IMR-90 (cell line): ENCODE results near the gene BTBD9. TPM values are rescaled to one million over a fixed set of nuclear protein-coding genes. Genes with fewer than 3 reads are reported as not detected.

ENCODE experiments used
- ATAC-seq: fragments of 200-7000 bp; cut with Tn5 transposase; 2 replicates; pipeline ENCODE4 v1.9.1; 2020; ENCODE audit warnings: low read depth, mild to moderate bottlenecking, moderate library complexity
- BruUV-seq: library from RNA; stranded (reverse); fragments of 400-500 nt; replicated peaks from 2 replicates; lab custom pipeline; 2021; lab: Mats Ljungman, UMichigan
- CTCF ChIA-PET: fragments of 300-600 bp; formaldehyde crosslinking; extraction: SDS; loops from one replicate; lab custom pipeline; 2021; ENCODE audit warnings: antibody characterized with exemption; lab: Yijun Ruan, JAX
- POLR2A ChIA-PET: fragments of 300-600 bp; sonication (Branson Sonifier 250); formaldehyde crosslinking; loops from one replicate; lab custom pipeline; 2022; ENCODE audit warnings: antibody characterized with exemption; ENCODE audit not compliant: unreplicated experiment; lab: Charles Lee
- DNase-seq: peaks from one replicate; pipeline ENCODE4 v3.0.0; 2013
- H2AFZ ChIP-seq: replicated peaks from 2 replicates; pipeline ENCODE3; 2013; ENCODE audit warnings: low read length, mild to moderate bottlenecking; ENCODE audit not compliant: poor library complexity
- H2AK5ac ChIP-seq: 2 replicates; pipeline ENCODE4 v1.6.1; 2013; ENCODE audit warnings: low read depth, low read length, inconsistent platforms
- H2AK9ac ChIP-seq: replicated peaks from 2 replicates; pipeline ENCODE3; 2013; ENCODE audit warnings: mild to moderate bottlenecking, low read depth, low read length, moderate library complexity; ENCODE audit not compliant: poor library complexity
- H2BK120ac ChIP-seq: 2 replicates; pipeline ENCODE4 v1.6.1; 2013; ENCODE audit warnings: low read depth, low read length, inconsistent platforms
- H2BK15ac ChIP-seq: 3 replicates; pipeline ENCODE4 v1.6.1; 2013; ENCODE audit warnings: low read depth, low read length, inconsistent platforms
- H2BK20ac ChIP-seq: 2 replicates; pipeline ENCODE4 v1.6.1; 2013; ENCODE audit warnings: low read depth, mild to moderate bottlenecking, inconsistent platforms, low read length, moderate library complexity
- H2BK5ac ChIP-seq: 2 replicates; pipeline ENCODE4 v1.6.1; 2013; ENCODE audit warnings: mild to moderate bottlenecking, low read depth, low read length, inconsistent platforms; ENCODE audit not compliant: poor library complexity, severe bottlenecking
- H3K14ac ChIP-seq: replicated peaks from 2 replicates; pipeline ENCODE4 v1.6.1; 2013; ENCODE audit warnings: low read depth, low read length, inconsistent platforms
- H3K18ac ChIP-seq: 2 replicates; pipeline ENCODE4 v1.6.1; 2013; ENCODE audit warnings: low read depth, low read length, control low read depth
- H3K23ac ChIP-seq: 2 replicates; pipeline ENCODE4 v1.6.1; 2013; ENCODE audit warnings: low read depth, low read length, inconsistent platforms
- H3K27ac ChIP-seq: 2 replicates; pipeline ENCODE4 v1.5.1; 2013; ENCODE audit warnings: mild to moderate bottlenecking, control low read depth, low read length; ENCODE audit not compliant: insufficient read depth
- H3K27me3 ChIP-seq: 2 replicates; pipeline ENCODE4 v1.6.1; 2013; ENCODE audit warnings: low read length; ENCODE audit not compliant: control insufficient read depth, insufficient read depth
- H3K36me3 ChIP-seq: 2 replicates; pipeline ENCODE4 v1.6.1; 2013; ENCODE audit warnings: low read length, mixed read lengths; ENCODE audit not compliant: control insufficient read depth, insufficient read depth
- H3K4ac ChIP-seq: 2 replicates; pipeline ENCODE4 v1.6.1; 2013; ENCODE audit warnings: low read depth, low read length, inconsistent platforms
- H3K4me1 ChIP-seq: 2 replicates; pipeline ENCODE4 v1.6.1; 2013; ENCODE audit warnings: low read length, mixed read lengths; ENCODE audit not compliant: control insufficient read depth, insufficient read depth
- H3K4me2 ChIP-seq: 2 replicates; pipeline ENCODE4 v1.6.1; 2013; ENCODE audit warnings: low read depth, mild to moderate bottlenecking, control low read depth, low read length, moderate library complexity
- H3K4me3 ChIP-seq: 2 replicates; pipeline ENCODE4 v1.5.1; 2013; ENCODE audit warnings: low read depth, mild to moderate bottlenecking, control low read depth, low read length, moderate library complexity; ENCODE audit not compliant: insufficient read depth
- H3K56ac ChIP-seq: 2 replicates; pipeline ENCODE4 v1.6.1; 2013; ENCODE audit warnings: low read length, inconsistent platforms; ENCODE audit not compliant: insufficient read depth; ENCODE audit errors: extremely low read depth
- H3K79me1 ChIP-seq, 2 experiments: 2 replicates each; pipeline ENCODE4 v1.6.1; 2013; ENCODE audit warnings: low read length in 2 of 2, inconsistent platforms in 1 of 2, low read depth in 1 of 2
- H3K9ac ChIP-seq: 2 replicates; pipeline ENCODE4 v1.6.1; 2013; ENCODE audit warnings: low read depth, low read length, control low read depth
- H3K9me1 ChIP-seq: 2 replicates; pipeline ENCODE4 v1.6.1; 2013; ENCODE audit warnings: low read length, inconsistent platforms; ENCODE audit not compliant: insufficient read depth
- H3K9me3 ChIP-seq: 2 replicates; pipeline ENCODE4 v1.6.1; 2013; ENCODE audit warnings: low read length; ENCODE audit not compliant: control insufficient read depth, insufficient read depth
- H4K20me1 ChIP-seq: 2 replicates; pipeline ENCODE4 v1.6.1; 2013; ENCODE audit warnings: low read length, inconsistent platforms; ENCODE audit not compliant: insufficient read depth
- H4K5ac ChIP-seq: 2 replicates; pipeline ENCODE4 v1.6.1; 2013; ENCODE audit warnings: mild to moderate bottlenecking, low read depth, low read length, control low read depth
- H4K8ac ChIP-seq, 2 experiments: 2 replicates each; pipeline ENCODE4 v1.6.1; 2013; ENCODE audit warnings: low read depth in 2 of 2, low read length in 2 of 2, control low read depth in 1 of 2, inconsistent platforms in 1 of 2
- H4K91ac ChIP-seq: 2 replicates; pipeline ENCODE4 v1.6.1; 2013; ENCODE audit warnings: low read depth, low read length, inconsistent platforms; ENCODE audit not compliant: insufficient read depth
- FOS ChIP-seq: fragments of 150-350 bp; IDR thresholded peaks from 2 replicates; pipeline ENCODE4 v1.6.1; 2016; ENCODE audit warnings: low read depth, low read length
- MAZ ChIP-seq: IDR thresholded peaks from 2 replicates; pipeline ENCODE4 v1.6.1; 2012; ENCODE audit warnings: low read depth, mild to moderate bottlenecking, low read length, improper control_type of control experiment, moderate library complexity, borderline replicate concordance
- WGBS, 2 experiments: methylation state at CpG; one replicate each; pipeline versions ENCODE4 v1.1.5 to v1.1.7; 2013; ENCODE audit warnings: missing lambda C conversion rate in 2 of 2; ENCODE audit not compliant: insufficient read length in 1 of 2; ENCODE audit errors: extremely low coverage in 2 of 2; 5-methylcytosine and 5-hydroxymethylcytosine counted together
- dilution Hi-C: fragments of 300-500 bp; cut with HindIII; formaldehyde crosslinking; loops from one replicate; pipeline ENCODE4 v1.14.3; 2018; ENCODE audit warnings: low sequenced_read_pairs; ENCODE audit not compliant: unreplicated experiment
- in situ Hi-C: fragments of 300-500 bp; cut with MboI; formaldehyde crosslinking; loops from 3 replicates; pipeline ENCODE4 v1.14.3; 2019; ENCODE audit warnings: low sequenced_read_pairs, inconsistent platforms, mixed read lengths
- intact Hi-C: fragments of 100-400 bp; cut with micrococcal nuclease; formaldehyde crosslinking; loops from 2 replicates; pipeline ENCODE4 v1.10.0; 2022
- polyA plus RNA-seq, 3 experiments: library from polyadenylated mRNA; depleted of rRNA; stranded (reverse); fragments of >200 nt; gene quantifications; 2 replicates each; pipeline ENCODE4 v1.2.3, GENCODE V29; 2012; ENCODE audit warnings: low replicate concordance in 1 of 3
- total RNA-seq: library from RNA; depleted of rRNA; stranded (reverse); fragments of >200 nt; gene quantifications from 2 replicates; pipeline ENCODE4 v1.2.3, GENCODE V29; 2012

The BTBD9 gene
- total and polyA plus RNA-seq, 2 of the 4 experiments (the other 2 are of a cell fraction): 4.1 to 22.0 TPM

GRCh38 chr6:38543022-38543421 is 96.7 kb downstream of the BTBD9 start:
- Histone ChIP-seq H3K27ac (no peak overlapping the region), H3K36me3 (peaks cover 1% of the 10 kb centered on the region; the same call in 1 of the 2 replicates), H3K23ac (no peak overlapping the region), H3K14ac (no peak overlapping the region), H3K9me1 (no peaks in the 10 kb centered on the region), H3K4me1 (no peaks in the 10 kb centered on the region), H2AK5ac (no peak overlapping the region), H3K4me3 (no peak overlapping the region), H4K91ac (no peak overlapping the region), H2AK9ac (no peak overlapping the region), H3K4me2 (no peak overlapping the region), H4K5ac (no peak overlapping the region), H2BK120ac (no peak overlapping the region), H2AFZ (no peak overlapping the region), H3K56ac (no peak overlapping the region), H2BK5ac (no peak overlapping the region), H3K79me1 (no peaks in the 10 kb centered on the region), H3K27me3 (no peaks in the 10 kb centered on the region), H2BK15ac (no peak overlapping the region), H3K9me3 (no peaks in the 10 kb centered on the region), H4K20me1 (no peaks in the 10 kb centered on the region), H3K9ac (no peak overlapping the region), H3K18ac (no peak overlapping the region), H4K8ac (no peak overlapping the region), H3K4ac (no peak overlapping the region), H2BK20ac (no peak overlapping the region)
- no peak for ATAC-seq
- intact Hi-C loops (no loop called here), in situ Hi-C loops (no loop called here), dilution Hi-C loops (no loop called here)
- POLR2A ChIA-PET: no interaction called here
- CTCF ChIA-PET: no interaction called here
- no TSS peak for BruUV-seq
- WGBS, 2 experiments: 100% methylated on average over 1 of the region's 2 CpGs; no CpG with 5 or more reads in 1 of the 2 experiments
- no peak for DNase-seq
- no peak for TF ChIP-seq MAZ
- no peak for TF ChIP-seq FOS
